HL-60 (cell line): ENCODE data around the gene SMAD6.

ENCODE experiments used
- CTCF ChIP-seq: IDR thresholded peaks from one replicate; pipeline ENCODE4 v1.5.1; 2011; ENCODE audit warnings: low read length, control low read depth, inconsistent platforms; ENCODE audit not compliant: insufficient read depth
- REST ChIP-seq: IDR thresholded peaks from 2 replicates; pipeline ENCODE4 v1.6.1; 2012; ENCODE audit warnings: low read depth; ENCODE audit not compliant: insufficient replicate concordance

DNA sequence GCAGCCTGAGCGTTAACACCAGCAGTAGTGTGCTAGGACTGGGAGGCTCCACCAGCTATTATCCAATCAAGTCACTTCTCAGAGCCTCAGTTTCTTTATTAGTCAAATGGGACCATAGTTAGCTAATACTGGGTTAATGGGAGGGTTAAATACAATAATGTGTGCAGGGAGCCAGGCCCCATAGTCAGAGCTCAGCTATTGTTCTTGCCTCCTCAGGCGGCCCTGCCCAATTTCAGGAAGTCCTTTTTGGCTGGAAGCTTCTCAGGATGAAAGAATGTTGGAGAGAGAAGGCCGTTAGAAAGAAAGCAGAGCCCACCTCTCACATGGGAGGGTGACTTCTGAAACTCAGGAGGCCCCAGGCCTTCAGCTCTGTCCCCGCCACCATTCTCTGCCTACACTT is 39.5 kb upstream of the SMAD6 start:
- no peak for TF ChIP-seq CTCF
- no peak for TF ChIP-seq REST
